ENCODE measurements around the gene ARHGEF2.

- TF ChIP-seq CTCF (conservative IDR thresholded peaks at IDR 0.05; ENCODE audit: low read length) (no peak), EZH2phosphoT487 (IDR thresholded peaks at IDR 0.05; ENCODE audit: borderline replicate concordance, low read depth, low read length) (no peak)
Observed at GRCh38 chr1:155951753-155952504, 26.4 kb downstream of the ARHGEF2 start.
